Fibroblast of lung (primary cell): Measurements from ENCODE around the gene ZNF608. TPM values are rescaled to one million over a fixed set of nuclear protein-coding genes. Genes with fewer than 3 reads are reported as not detected.

Source experiments
- DNase-seq, 2 donors: peaks; one replicate each; pipeline versions ENCODE4 v3.0.0 to v3.0.0-alpha.2; 2010; ENCODE audit warnings: low read depth in 2 of 2
- H2AFZ ChIP-seq: 2 replicates; pipeline ENCODE4 v1.5.1; 2012; ENCODE audit warnings: low read length, control low read depth, inconsistent platforms
- H3K27ac ChIP-seq: 2 replicates; pipeline ENCODE4 v1.5.1; 2011; ENCODE audit warnings: low read length, control low read depth; ENCODE audit not compliant: insufficient read depth
- H3K27me3 ChIP-seq: 2 replicates; pipeline ENCODE4 v1.5.1; 2011; ENCODE audit warnings: mild to moderate bottlenecking, low read length; ENCODE audit not compliant: control insufficient read depth, insufficient read depth
- H3K36me3 ChIP-seq: 2 replicates; pipeline ENCODE4 v1.5.1; 2011; ENCODE audit warnings: low read length; ENCODE audit not compliant: control insufficient read depth, insufficient read depth
- H3K4me1 ChIP-seq: 2 replicates; pipeline ENCODE4 v1.5.1; 2011; ENCODE audit warnings: low read length; ENCODE audit not compliant: control insufficient read depth, insufficient read depth; ENCODE audit errors: extremely low read depth
- H3K4me2 ChIP-seq: 2 replicates; pipeline ENCODE4 v1.5.1; 2011; ENCODE audit warnings: low read length, control low read depth; ENCODE audit not compliant: insufficient read depth; ENCODE audit errors: extremely low read depth
- H3K4me3 ChIP-seq, 4 experiments: fragments of 200-600 bp in 1 of 4; sonication (generic) in 1 of 4; replicated peaks in 1 of 4; 2 replicates each; pipeline ENCODE4 v1.5.1; 2011 to 2016; ENCODE audit warnings: low read length in 4 of 4, low read depth in 3 of 4, mild to moderate bottlenecking in 3 of 4, control low read depth in 2 of 4, inconsistent platforms in 1 of 4, mixed read lengths in 1 of 4; ENCODE audit not compliant: insufficient read depth in 1 of 4; ENCODE audit errors: control extremely low read depth in 1 of 4
- H3K79me2 ChIP-seq: 2 replicates; pipeline ENCODE4 v1.5.1; 2012; ENCODE audit warnings: mild to moderate bottlenecking, low read length, inconsistent platforms; ENCODE audit not compliant: control insufficient read depth, insufficient read depth
- H3K9ac ChIP-seq: 2 replicates; pipeline ENCODE4 v1.5.1; 2011; ENCODE audit warnings: mild to moderate bottlenecking, low read length, control low read depth; ENCODE audit not compliant: insufficient read depth
- H3K9me3 ChIP-seq: 2 replicates; pipeline ENCODE4 v1.5.1; 2012; ENCODE audit warnings: low read depth, low read length; ENCODE audit not compliant: control insufficient read depth, insufficient read depth
- H4K20me1 ChIP-seq: 2 replicates; pipeline ENCODE4 v1.5.1; 2011; ENCODE audit warnings: low read length; ENCODE audit not compliant: control insufficient read depth, insufficient read depth; ENCODE audit errors: extremely low read depth
- CTCF ChIP-seq, 2 donors: IDR thresholded peaks in 1 of 2; conservative IDR thresholded peaks in 1 of 2; 1 replicate in 1 of 2; 2 replicates in 1 of 2; pipeline ENCODE4 v1.5.1; 2011 to 2012; ENCODE audit warnings: low read length in 2 of 2, control low read depth in 1 of 2, inconsistent platforms in 1 of 2, low read depth in 1 of 2, mild to moderate bottlenecking in 1 of 2
- EZH2 ChIP-seq: IDR thresholded peaks from 2 replicates; pipeline ENCODE4 v1.5.1; 2012; ENCODE audit warnings: low read length, control low read depth, mild to moderate bottlenecking; ENCODE audit errors: missing control alignments
- polyA plus RNA-seq, 2 donors: library from polyadenylated mRNA; depleted of rRNA in 1 of 2; stranded (reverse) in 1 of 2; unstranded in 1 of 2; fragments of >200 nt; gene quantifications; 2 replicates each; pipeline ENCODE4 v1.2.1, GENCODE V29; 2011 to 2012; ENCODE audit warnings: missing spikeins in 1 of 2
- total RNA-seq: library from RNA; depleted of rRNA; stranded (reverse); fragments of >200 nt; gene quantifications from 2 replicates; pipeline ENCODE4 v1.2.1, GENCODE V29; 2014

The ZNF608 gene
- total and polyA plus RNA-seq, 2 donors (not counting 1 experiment from before 2014, with no cell fraction given), result 12.4 to 25.3 TPM

GRCh38 chr5:124730381-124730780 is 16.1 kb downstream of the ZNF608 start:
- TF ChIP-seq EZH2 (no peak), CTCF (conservative IDR thresholded peaks at IDR 0.05 in 1 of 2, IDR thresholded peaks at IDR 0.05 in 1 of 2; ENCODE audit: low read depth in 1 of 2, low read length in 2 of 2) (no peak)
- Histone ChIP-seq H3K4me1 (no peaks in the 10 kb centered on the region), H3K4me2 (no peak overlapping the region), H2AFZ (no peak overlapping the region), H3K36me3 (no peaks in the 10 kb centered on the region), H3K27ac (no peak overlapping the region), H3K9me3 (no peaks in the 10 kb centered on the region), H3K27me3 (no peaks in the 10 kb centered on the region), H4K20me1 (no peaks in the 10 kb centered on the region), H3K4me3 (no peak overlapping the region), H3K79me2 (peaks cover 4% of the 10 kb centered on the region), H3K9ac (no peak overlapping the region)
- DNase-seq, result no peak

- Histone ChIP-seq H3K4me1 (no peaks in the 10 kb centered on the region), H3K27me3 (no peaks in the 10 kb centered on the region), H3K9ac (no peak overlapping the region), H4K20me1 (no peaks in the 10 kb centered on the region), H2AFZ (no peak overlapping the region), H3K36me3 (no peaks in the 10 kb centered on the region), H3K27ac (no peak overlapping the region), H3K4me2 (no peak overlapping the region), H3K4me3 (no peak overlapping the region), H3K79me2 (peaks cover 8% of the 10 kb centered on the region), H3K9me3 (no peaks in the 10 kb centered on the region)
- TF ChIP-seq CTCF (conservative IDR thresholded peaks at IDR 0.05 in 1 of 2, IDR thresholded peaks at IDR 0.05 in 1 of 2; ENCODE audit: low read depth in 1 of 2, low read length in 2 of 2) (no peak), EZH2 (no peak)
- DNase-seq, result peak in 1 of 2 donors; percentile 93
These were observed 16.6 kb downstream of the ZNF608 start for GRCh38 chr5:124729720-124730359.

- Histone ChIP-seq H3K79me2 (peaks cover 11% of the 10 kb centered on the region), H3K9me3 (no peaks in the 10 kb centered on the region), H3K36me3 (no peaks in the 10 kb centered on the region), H2AFZ (no peak overlapping the region), H3K4me2 (no peak overlapping the region), H3K27me3 (no peaks in the 10 kb centered on the region), H3K4me3 (no peak overlapping the region), H3K27ac (no peak overlapping the region), H3K4me1 (no peaks in the 10 kb centered on the region), H4K20me1 (no peaks in the 10 kb centered on the region), H3K9ac (no peak overlapping the region)
- DNase-seq, result peak in 1 of 2 donors; percentile 18
- TF ChIP-seq CTCF (conservative IDR thresholded peaks at IDR 0.05 in 1 of 2, IDR thresholded peaks at IDR 0.05 in 1 of 2; ENCODE audit: low read depth in 1 of 2, low read length in 2 of 2) (no peak), EZH2 (no peak)
These were observed 17.5 kb downstream of the ZNF608 start for GRCh38 chr5:124728968-124729332.
